NK-92 treated with Interleukin-12 subunit alpha and Interleukin-12 subunit beta, amount 100 ng/mL, for 24 hours (cell line): ENCODE measurements around the gene ZC3H18.

Source experiments
- DNase-seq: peaks from one replicate; lab custom pipeline; 2025; lab: John Stamatoyannopoulos, UW

Gene ZC3H18

GRCh38 chr16:88678224-88678979 is 108.2 kb downstream of the ZC3H18 start:
- DNase-seq: no peak

- DNase-seq: no peak
Measured at GRCh38 chr16:88680554-88681083, 110.4 kb downstream of the ZC3H18 start.

GRCh38 chr16:88681084-88681680 is 111.0 kb downstream of the ZC3H18 start:
- DNase-seq: no peak
